ENCODE results near the gene LETMD1.

GRCh38 chr12:51011955-51012354 is 36.2 kb upstream of the LETMD1 start:
- TF ChIP-seq CTCF (IDR thresholded peaks at IDR 0.05; ENCODE audit: insufficient read depth, low read length) = no peak
- TF ChIP-seq REST (IDR thresholded peaks at IDR 0.05; ENCODE audit: insufficient replicate concordance, low read depth) = no peak
- no peak for TF ChIP-seq POLR2AphosphoS5 (IDR thresholded peaks at IDR 0.05; ENCODE audit: low read depth)
- TF ChIP-seq GABPA (IDR thresholded peaks at IDR 0.05; ENCODE audit: low read depth) = no peak
- no peak for TF ChIP-seq SPI1 (IDR thresholded peaks at IDR 0.05; ENCODE audit: borderline replicate concordance, low read depth)

Measured in HL-60 (cell line).